ENCODE data around the gene MATK. TPM values are rescaled to one million over a fixed set of nuclear protein-coding genes. Genes with fewer than 3 reads are reported as not detected.

Gene MATK
- total and polyA plus RNA-seq, 2 donors (not counting 1 experiment from before 2014, with no cell fraction given) = 1.3 to 8.2 TPM

GRCh38 chr19:3807131-3807480 lies 20.9 kb upstream of the MATK start:
- DNase-seq = no peak
- ChIA-PET CTCF (no interaction called here), POLR2A (no interaction called here)

DNA sequence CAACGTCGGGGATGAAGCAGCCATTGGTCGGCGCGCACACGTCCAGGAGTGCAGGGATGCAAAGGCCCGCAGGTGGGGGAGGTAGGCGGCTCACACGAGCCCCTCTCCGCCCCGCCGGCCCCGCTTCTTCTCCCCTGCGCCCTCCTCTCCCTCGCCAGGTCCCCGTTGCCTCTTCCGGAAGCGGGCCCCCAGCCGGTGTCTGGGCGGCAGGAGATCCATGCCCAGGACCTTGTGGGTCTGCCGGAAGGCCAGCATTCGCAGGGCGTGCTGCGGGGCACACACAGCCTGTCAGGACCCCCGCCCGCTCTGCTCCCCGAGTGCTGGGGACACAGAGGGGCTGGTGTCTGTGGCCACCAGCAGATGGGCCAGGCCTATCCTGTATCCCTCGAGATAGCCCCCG lies 19.7 kb upstream of the MATK start:
- peaks cover 6% of the 10 kb centered on the region for H3K27me3 Mint-ChIP-seq
- WGBS (ENCODE audit: insufficient coverage) = 95% methylated on average over 26 of the region's 29 CpGs
- TF ChIP-seq CTCF (IDR thresholded peaks at IDR 0.05) (no peak), EZH2 (IDR thresholded peaks at IDR 0.05; ENCODE audit: borderline replicate concordance, insufficient read depth, low read depth, low read length, poor library complexity, severe bottlenecking) (no peak)

More at GRCh38 chr19:3807131-3807480, 20.9 kb upstream of the MATK start:
- no peak overlapping the region for H3K27ac Mint-ChIP-seq
- no peak overlapping the region for H3K4me3 Mint-ChIP-seq
- peaks cover 28 to 42% of the 10 kb centered on the region in 2 donors for H3K4me1 ChIP-seq (ENCODE audit: control insufficient read depth in 2 of 2, insufficient read depth in 2 of 2, low read length in 2 of 2)
- TF ChIP-seq EZH2 (IDR thresholded peaks at IDR 0.05; ENCODE audit: borderline replicate concordance, insufficient read depth, low read depth, low read length, poor library complexity, severe bottlenecking) = no peak
- TF ChIP-seq CTCF (IDR thresholded peaks at IDR 0.05) = no peak
- H3K27me3 ChIP-seq (replicated peaks in 1 of 4; ENCODE audit: control extremely low read depth in 1 of 4, control insufficient read depth in 3 of 4, insufficient read depth in 4 of 4, low read length in 3 of 4) = no peaks in the 10 kb centered on the region
- H3K9me3 ChIP-seq (ENCODE audit: control extremely low read depth in 1 of 3, control insufficient read depth in 2 of 3, insufficient read depth in 1 of 3, low read length in 2 of 3) = peaks cover 0 to 42% (median 0%) of the 10 kb centered on the region in 3 donors
- no peak overlapping the region for H3K27ac ChIP-seq (ENCODE audit: low read length in 2 of 2)
- H3K4me2 ChIP-seq (replicated peaks; ENCODE audit: low read depth, low read length, poor library complexity, severe bottlenecking) = no peak overlapping the region
- peaks cover 6% of the 10 kb centered on the region for H3K27me3 Mint-ChIP-seq
- no peaks in the 10 kb centered on the region for H3K36me3 ChIP-seq (replicated peaks in 1 of 2; ENCODE audit: control extremely low read depth in 1 of 2, control insufficient read depth in 1 of 2, extremely low read depth in 1 of 2, insufficient read depth in 2 of 2, low read length in 1 of 2)
- ATAC-seq (ENCODE audit: low read depth) = no peak
- no peak overlapping the region for H3K4me3 ChIP-seq (ENCODE audit: control extremely low read depth in 1 of 5, extremely low read depth in 1 of 5, insufficient read depth in 1 of 5, low read depth in 2 of 5, low read length in 4 of 5)
- WGBS (ENCODE audit: insufficient coverage) = 85% methylated on average over 19 of the region's 19 CpGs
- H2AFZ ChIP-seq (ENCODE audit: insufficient read depth, low read depth, low read length, poor library complexity, severe bottlenecking) = no peak overlapping the region
- intact Hi-C loops (cut with micrococcal nuclease) = no loop called here
- H3K9me3 Mint-ChIP-seq (ENCODE audit: insufficient read depth) = peaks cover 4% of the 10 kb centered on the region
- H3K79me2 ChIP-seq (ENCODE audit: control insufficient read depth, insufficient read depth, low read length) = no peaks in the 10 kb centered on the region
- H4K20me1 ChIP-seq (ENCODE audit: control insufficient read depth, insufficient read depth, low read length, poor library complexity, severe bottlenecking) = no peaks in the 10 kb centered on the region
- H3K9ac ChIP-seq (ENCODE audit: low read length) = no peak overlapping the region
- H3K4me1 Mint-ChIP-seq = peaks cover 37% of the 10 kb centered on the region

More for the DNA sequence above, 19.7 kb upstream of the MATK start:
- H3K27me3 ChIP-seq (replicated peaks in 1 of 4; ENCODE audit: control extremely low read depth in 1 of 4, control insufficient read depth in 3 of 4, insufficient read depth in 4 of 4, low read length in 3 of 4) = peaks cover 0 to 12% (median 6%) of the 10 kb centered on the region in 4 experiments
- Mint-ChIP-seq H3K9me3 (ENCODE audit: insufficient read depth) (peaks cover 4% of the 10 kb centered on the region), H3K4me3 (no peak overlapping the region), H3K4me1 (peaks cover 41% of the 10 kb centered on the region), H3K27ac (no peak overlapping the region)
- H4K20me1 ChIP-seq (ENCODE audit: control insufficient read depth, insufficient read depth, low read length, poor library complexity, severe bottlenecking) = no peaks in the 10 kb centered on the region
- no peak overlapping the region for H3K4me2 ChIP-seq (replicated peaks; ENCODE audit: low read depth, low read length, poor library complexity, severe bottlenecking)
- CTCF ChIA-PET = interaction anchor here (1.2 kb wide), 1 partner anchor 16 kb away, joined by 3 read pairs; no protein-coding TSS in a partner anchor
- peaks cover 27 to 42% of the 10 kb centered on the region in 2 donors for H3K4me1 ChIP-seq (ENCODE audit: control insufficient read depth in 2 of 2, insufficient read depth in 2 of 2, low read length in 2 of 2)
- intact Hi-C loops (cut with micrococcal nuclease) = no loop called here
- H3K79me2 ChIP-seq (ENCODE audit: control insufficient read depth, insufficient read depth, low read length) = no peaks in the 10 kb centered on the region
- H3K27ac ChIP-seq (ENCODE audit: low read length in 2 of 2) = no peak overlapping the region
- H3K9me3 ChIP-seq (ENCODE audit: control extremely low read depth in 1 of 3, control insufficient read depth in 2 of 3, insufficient read depth in 1 of 3, low read length in 2 of 3) = peaks cover 0 to 37% (median 0%) of the 10 kb centered on the region in 3 donors
- no peak overlapping the region for H3K4me3 ChIP-seq (ENCODE audit: control extremely low read depth in 1 of 5, extremely low read depth in 1 of 5, insufficient read depth in 1 of 5, low read depth in 2 of 5, low read length in 4 of 5)
- POLR2A ChIA-PET = no interaction called here
- ATAC-seq (ENCODE audit: low read depth) = no peak
- no peaks in the 10 kb centered on the region for H3K36me3 ChIP-seq (replicated peaks in 1 of 2; ENCODE audit: control extremely low read depth in 1 of 2, control insufficient read depth in 1 of 2, extremely low read depth in 1 of 2, insufficient read depth in 2 of 2, low read length in 1 of 2)
- H2AFZ ChIP-seq (ENCODE audit: insufficient read depth, low read depth, low read length, poor library complexity, severe bottlenecking) = no peak overlapping the region
- H3K9ac ChIP-seq (ENCODE audit: low read length) = no peak overlapping the region
- DNase-seq = no peak

All from B cell (primary cell).